Stimulated activated CD4-positive, alpha-beta T cell treated with anti-CD3 and anti-CD28 coated beads, Interleukin-12 subunit alpha, Interleukin-12 subunit beta, amount 100 ng/mL, for 4 hours (primary cell): Measurements from ENCODE around the gene PCDHGC3.

Source experiments
- DNase-seq: peaks from one replicate; pipeline ENCODE4 v3.0.0-alpha.2; 2020

PCDHGC3 gene

DNA sequence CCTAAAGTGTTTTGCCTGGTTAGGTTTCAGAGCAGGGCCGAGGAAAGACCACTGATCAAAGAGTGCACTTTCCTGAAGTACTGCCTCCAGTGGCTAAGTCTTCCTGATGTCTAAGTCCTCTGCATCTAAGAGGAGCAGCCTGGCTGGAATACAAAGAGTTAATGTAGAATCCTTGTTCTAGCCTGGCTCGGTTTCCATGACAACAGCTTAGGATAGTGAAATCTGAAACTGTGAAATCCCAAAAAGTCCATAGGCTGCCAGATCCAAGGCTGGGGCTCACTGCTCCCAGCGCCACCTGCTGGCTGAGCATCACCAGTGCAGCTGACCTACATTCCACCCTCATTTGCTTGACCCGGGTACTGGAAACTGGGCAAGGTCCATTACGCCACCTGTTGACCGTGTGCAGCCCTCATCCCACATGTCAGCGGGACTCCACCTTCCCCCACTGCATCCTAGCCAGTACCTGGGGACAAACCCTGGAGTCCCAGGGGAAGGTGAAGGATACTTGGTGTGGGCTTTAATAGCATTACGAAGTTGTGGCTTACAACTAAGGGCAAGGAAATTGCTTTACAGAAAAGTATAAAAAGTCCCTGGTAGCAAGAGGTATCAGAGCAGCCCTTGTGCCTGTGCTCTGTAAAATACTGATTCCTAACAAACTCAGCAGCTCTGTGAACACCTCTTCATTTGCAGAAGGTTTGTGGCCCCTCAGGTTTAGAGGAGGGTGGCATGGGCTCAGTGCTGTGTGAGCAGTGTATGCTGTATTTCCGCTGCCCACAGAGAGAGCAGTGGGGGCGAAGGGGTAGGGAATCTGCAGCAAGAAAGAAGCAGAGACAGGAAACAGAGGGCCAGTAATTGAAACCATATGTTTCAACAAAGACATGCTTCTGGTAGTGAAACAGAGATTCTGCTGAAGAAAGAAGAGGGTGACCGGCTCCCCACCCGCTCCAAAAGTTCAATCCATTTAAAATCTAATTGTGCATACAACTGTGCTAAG, 49.1 kb downstream of the PCDHGC3 start:
- DNase-seq, result peak; percentile 50

GRCh38 chr5:141525653-141526052, 49.9 kb downstream of the PCDHGC3 start:
- DNase-seq, result no peak

GRCh38 chr5:141527426-141527825, 51.7 kb downstream of the PCDHGC3 start:
- no peak for DNase-seq
